Measurements from ENCODE around the gene UNC13A.

The UNC13A gene

DNA sequence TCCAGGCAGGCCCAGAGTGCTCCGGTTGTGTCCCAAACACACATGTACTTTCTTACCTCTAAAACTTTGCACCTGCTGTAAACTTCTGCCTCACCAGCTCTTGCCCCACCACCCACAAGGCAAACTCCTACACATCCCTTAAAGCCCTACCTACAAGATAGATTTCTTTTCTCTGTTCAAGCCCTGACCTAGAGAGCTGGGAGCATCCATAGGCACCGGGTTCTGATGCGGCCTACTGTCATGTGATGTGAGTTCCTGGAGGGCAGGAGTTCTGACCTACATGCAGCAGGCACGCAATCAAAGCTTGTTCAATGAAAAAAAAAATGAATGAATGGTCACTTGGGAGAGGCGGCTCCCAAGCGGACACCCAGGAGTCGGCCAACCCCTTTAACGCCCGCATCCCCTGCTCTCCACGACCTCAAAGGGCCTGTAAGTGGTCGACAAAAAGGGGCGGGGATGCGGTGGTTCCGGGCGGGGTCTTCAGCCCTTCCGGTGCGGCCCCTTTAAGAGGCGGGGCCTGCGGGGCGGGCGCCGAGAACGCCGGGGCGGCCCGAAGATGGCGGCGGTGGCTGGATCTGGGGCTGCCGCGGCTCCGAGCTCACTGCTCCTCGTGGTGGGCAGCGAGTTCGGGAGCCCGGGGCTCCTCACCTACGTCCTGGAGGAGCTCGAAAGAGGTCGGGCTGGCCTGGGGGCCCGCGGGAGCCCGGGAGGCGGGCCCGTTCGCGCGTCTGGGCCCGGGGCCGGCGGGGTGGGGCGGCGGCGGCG lies 31.0 kb upstream of the UNC13A start, which contains the start of gene MAP1S:
MAP1S (plus strand) TSS at position 534 of the 765 bp plus-strand sequence; CDS start at position 557, 23 bp downstream.
- Mint-ChIP-seq H3K9me3 (no peaks in the 10 kb centered on the region), H3K4me3 (peak within 1 kb of the TSS; percentile 89), H3K27me3 (ENCODE audit: low read depth, poor library complexity) (peaks cover 11% of the 10 kb centered on the region), H3K36me3 (ENCODE audit: low read depth) (peaks cover 12% of the 10 kb centered on the region), H3K4me1 (peaks cover 31% of the 10 kb centered on the region), H3K27ac (peak within 1 kb of the TSS; percentile 83)
- DNase-seq, result peak; percentile 89
- no peak for TF ChIP-seq CTCF (IDR thresholded peaks at IDR 0.05)

DNA sequence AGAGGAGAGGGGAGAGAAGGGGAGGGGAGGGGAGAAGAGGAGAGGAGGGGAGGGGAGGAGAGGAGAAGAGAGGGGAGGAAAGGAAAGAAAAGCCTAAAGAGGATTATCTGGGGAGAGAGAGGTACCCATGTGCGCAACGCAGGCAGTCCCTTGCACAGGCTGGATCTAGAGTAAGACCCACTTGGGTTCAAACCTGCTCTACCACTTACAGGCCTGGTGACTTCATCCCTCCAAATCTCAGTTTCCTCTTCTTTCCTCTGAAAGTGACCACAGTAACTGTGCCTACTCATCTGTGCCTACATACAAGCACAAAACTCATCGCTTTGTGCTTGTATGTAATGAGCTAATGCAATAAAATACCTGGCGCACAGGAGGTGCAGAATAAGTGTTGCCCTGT lies 30.4 kb upstream of the UNC13A start:
- H3K4me3 Mint-ChIP-seq, result peak overlapping the region; percentile 89
- H3K9me3 Mint-ChIP-seq, result no peaks in the 10 kb centered on the region
- H3K4me1 Mint-ChIP-seq, result peaks cover 31% of the 10 kb centered on the region
- no peak for TF ChIP-seq CTCF (IDR thresholded peaks at IDR 0.05)
- peaks cover 8% of the 10 kb centered on the region for H3K36me3 Mint-ChIP-seq (ENCODE audit: low read depth)
- H3K27ac Mint-ChIP-seq, result no peak overlapping the region
- peaks cover 11% of the 10 kb centered on the region for H3K27me3 Mint-ChIP-seq (ENCODE audit: low read depth, poor library complexity)
- no peak for DNase-seq

- peaks cover 28% of the 10 kb centered on the region for H3K4me1 Mint-ChIP-seq
- H3K9me3 Mint-ChIP-seq, result no peaks in the 10 kb centered on the region
- DNase-seq, result no peak
- no peak overlapping the region for H3K4me3 Mint-ChIP-seq
- TF ChIP-seq CTCF (IDR thresholded peaks at IDR 0.05), result peak; percentile 11
- peaks cover 4% of the 10 kb centered on the region for H3K36me3 Mint-ChIP-seq (ENCODE audit: low read depth)
- H3K27me3 Mint-ChIP-seq (ENCODE audit: low read depth, poor library complexity), result peaks cover 11% of the 10 kb centered on the region
- H3K27ac Mint-ChIP-seq, result no peak overlapping the region
Observed at GRCh38 chr19:17716309-17716929, 28.3 kb upstream of the UNC13A start.

DNA sequence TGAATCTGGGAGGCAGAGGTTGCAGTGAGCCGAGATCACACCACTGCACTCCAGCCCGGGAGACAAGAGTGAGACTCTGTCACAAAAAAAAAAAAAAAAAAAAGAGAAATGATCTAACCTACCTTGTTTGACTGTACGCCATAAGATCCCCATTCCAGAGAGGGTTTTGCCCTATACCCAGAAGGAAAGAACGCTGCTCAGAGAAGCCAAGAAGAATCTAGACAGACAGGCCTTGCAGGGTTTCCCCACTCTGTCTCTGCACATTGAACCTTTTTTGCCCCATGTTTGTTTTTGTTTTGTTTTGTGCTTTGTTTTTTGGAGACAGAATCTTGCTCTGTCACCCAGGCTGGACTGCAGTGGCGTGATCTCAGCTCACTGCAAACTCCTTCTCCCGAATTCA lies 23.7 kb upstream of the UNC13A start:
- no peak overlapping the region for H3K27ac Mint-ChIP-seq
- H3K27me3 Mint-ChIP-seq (ENCODE audit: low read depth, poor library complexity), result peaks cover 22% of the 10 kb centered on the region

DNA sequence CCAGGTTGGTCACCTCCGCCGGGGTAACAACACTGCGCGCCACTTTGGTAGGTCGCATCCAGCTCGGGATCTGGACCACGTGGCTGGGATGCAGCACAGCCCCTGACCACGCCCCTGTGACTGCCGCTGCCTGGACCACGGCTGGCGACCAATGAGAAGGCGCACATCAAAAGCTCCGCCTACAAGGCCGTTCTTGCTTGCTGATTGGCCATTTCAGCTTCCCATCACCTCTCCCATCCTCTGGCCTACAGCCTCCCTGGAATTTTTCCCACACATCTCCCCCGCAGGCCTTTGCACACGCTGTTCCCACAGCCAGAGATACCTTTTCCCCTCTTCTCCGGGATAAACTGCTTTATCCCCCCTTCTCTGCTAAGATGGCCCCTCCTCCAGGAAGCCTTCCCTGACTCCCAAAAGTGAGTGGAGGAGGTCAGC lies 18.6 kb upstream of the UNC13A start:
- H3K4me3 Mint-ChIP-seq, result no peak overlapping the region
- H3K36me3 Mint-ChIP-seq (ENCODE audit: low read depth), result no peaks in the 10 kb centered on the region
- TF ChIP-seq CTCF (IDR thresholded peaks at IDR 0.05), result no peak
- peaks cover 7% of the 10 kb centered on the region for H3K4me1 Mint-ChIP-seq
- peaks cover 27% of the 10 kb centered on the region for H3K27me3 Mint-ChIP-seq (ENCODE audit: low read depth, poor library complexity)
- DNase-seq, result peak; percentile 57
- H3K27ac Mint-ChIP-seq, result no peak overlapping the region
- peaks cover 4% of the 10 kb centered on the region for H3K9me3 Mint-ChIP-seq

More for the DNA sequence above, 23.7 kb upstream of the UNC13A start:
- H3K4me3 Mint-ChIP-seq, result no peak overlapping the region
- DNase-seq, result no peak
- H3K4me1 Mint-ChIP-seq, result peaks cover 7% of the 10 kb centered on the region
- H3K9me3 Mint-ChIP-seq, result peaks cover 4% of the 10 kb centered on the region
- no peak for TF ChIP-seq CTCF (IDR thresholded peaks at IDR 0.05)
- H3K36me3 Mint-ChIP-seq (ENCODE audit: low read depth), result no peaks in the 10 kb centered on the region

All from nephron progenitor cell (in vitro differentiated cells).